Measurements from ENCODE around the gene ORM2.

ORM2 gene

GRCh38 chr9:114287001-114287762, 42.5 kb upstream of the ORM2 start:
- no peaks in the 10 kb centered on the region for H3K27me3 Mint-ChIP-seq (ENCODE audit: low read depth, poor library complexity)
- peaks cover 11% of the 10 kb centered on the region for H3K36me3 Mint-ChIP-seq (ENCODE audit: low read depth)
- no peak overlapping the region for H3K4me3 Mint-ChIP-seq
- no peak for DNase-seq
- no peaks in the 10 kb centered on the region for H3K9me3 Mint-ChIP-seq
- peaks cover 55% of the 10 kb centered on the region for H3K4me1 Mint-ChIP-seq
- TF ChIP-seq CTCF (IDR thresholded peaks at IDR 0.05): no peak
- H3K27ac Mint-ChIP-seq: no peak overlapping the region

- H3K9me3 Mint-ChIP-seq: no peaks in the 10 kb centered on the region
- H3K4me1 Mint-ChIP-seq: peaks cover 49% of the 10 kb centered on the region
- no peak overlapping the region for H3K4me3 Mint-ChIP-seq
- no peak overlapping the region for H3K27ac Mint-ChIP-seq
- no peak for TF ChIP-seq CTCF (IDR thresholded peaks at IDR 0.05)
- peaks cover 17% of the 10 kb centered on the region for H3K36me3 Mint-ChIP-seq (ENCODE audit: low read depth)
- no peak for DNase-seq
- no peaks in the 10 kb centered on the region for H3K27me3 Mint-ChIP-seq (ENCODE audit: low read depth, poor library complexity)
Measured at GRCh38 chr9:114287763-114288192, 41.9 kb upstream of the ORM2 start.

GRCh38 chr9:114288193-114289091, 41.2 kb upstream of the ORM2 start:
- Mint-ChIP-seq H3K27ac (no peak overlapping the region), H3K4me3 (no peak overlapping the region)

GRCh38 chr9:114289106-114289505, 40.6 kb upstream of the ORM2 start:
- peaks cover 9% of the 10 kb centered on the region for H3K9me3 Mint-ChIP-seq
- TF ChIP-seq CTCF (IDR thresholded peaks at IDR 0.05): no peak
- no peak overlapping the region for H3K27ac Mint-ChIP-seq
- no peak for DNase-seq
- H3K36me3 Mint-ChIP-seq (ENCODE audit: low read depth): peaks cover 27% of the 10 kb centered on the region
- peaks cover 39% of the 10 kb centered on the region for H3K4me1 Mint-ChIP-seq
- no peak overlapping the region for H3K4me3 Mint-ChIP-seq
- H3K27me3 Mint-ChIP-seq (ENCODE audit: low read depth, poor library complexity): no peaks in the 10 kb centered on the region

More at GRCh38 chr9:114288193-114289091, 41.2 kb upstream of the ORM2 start:
- peaks cover 42% of the 10 kb centered on the region for H3K4me1 Mint-ChIP-seq
- H3K27me3 Mint-ChIP-seq (ENCODE audit: low read depth, poor library complexity): no peaks in the 10 kb centered on the region
- peaks cover 6% of the 10 kb centered on the region for H3K9me3 Mint-ChIP-seq
- DNase-seq: peak; percentile 41
- no peak for TF ChIP-seq CTCF (IDR thresholded peaks at IDR 0.05)
- H3K36me3 Mint-ChIP-seq (ENCODE audit: low read depth): peaks cover 24% of the 10 kb centered on the region

- Mint-ChIP-seq H3K27me3 (ENCODE audit: low read depth, poor library complexity) (no peaks in the 10 kb centered on the region), H3K4me3 (no peak overlapping the region), H3K27ac (no peak overlapping the region), H3K36me3 (ENCODE audit: low read depth) (peaks cover 33% of the 10 kb centered on the region), H3K4me1 (peaks cover 36% of the 10 kb centered on the region), H3K9me3 (peaks cover 16% of the 10 kb centered on the region)
- no peak for DNase-seq
- TF ChIP-seq CTCF (IDR thresholded peaks at IDR 0.05): no peak
Measured at GRCh38 chr9:114289571-114290481, 39.8 kb upstream of the ORM2 start.
